WTC11 (cell line): ENCODE data around the gene PLCG2. TPM values are rescaled to one million over a fixed set of nuclear protein-coding genes. Genes with fewer than 3 reads are reported as not detected.
A peak's percentile ranks its signal among the peaks of the same experiment; 100 is the strongest.

Source experiments
- ATAC-seq: fragments of 200-7000 bp; cut with Tn5 transposase; 2 replicates; pipeline ENCODE4 v1.10.0; 2021; ENCODE audit warnings: mild to moderate bottlenecking, moderate library complexity
- CTCF ChIA-PET: fragments of 300-600 bp; sonication (Branson Sonifier 250); formaldehyde crosslinking; loops from one replicate; lab custom pipeline; 2021; ENCODE audit warnings: antibody characterized with exemption; lab: Charles Lee
- POLR2A ChIA-PET: fragments of 350-600 bp; sonication (Branson Sonifier 250); formaldehyde crosslinking; loops from one replicate; lab custom pipeline; 2021; ENCODE audit warnings: antibody characterized with exemption; lab: Charles Lee
- DNase-seq: peaks from one replicate; pipeline ENCODE4 v3.0.0; 2021; ENCODE audit warnings: low spot score
- H3K27ac Mint-ChIP-seq: 2 replicates; pipeline ENCODE4 v1.8.0; 2021; ENCODE audit warnings: mixed read lengths
- H3K27me3 Mint-ChIP-seq: 2 replicates; pipeline ENCODE4 v1.8.0; 2021; ENCODE audit warnings: low read depth, mild to moderate bottlenecking, moderate library complexity, mixed read lengths
- H3K36me3 Mint-ChIP-seq: 2 replicates; pipeline ENCODE4 v1.8.0; 2021; ENCODE audit warnings: mixed read lengths
- H3K4me1 Mint-ChIP-seq: 2 replicates; pipeline ENCODE4 v1.8.0; 2022; ENCODE audit warnings: mixed read lengths
- H3K4me3 Mint-ChIP-seq: 2 replicates; pipeline ENCODE4 v1.8.0; 2021; ENCODE audit warnings: mild to moderate bottlenecking, moderate library complexity, mixed read lengths
- H3K9me3 Mint-ChIP-seq: 2 replicates; pipeline ENCODE4 v1.8.0; 2021; ENCODE audit warnings: mixed read lengths
- CREB1 ChIP-seq: sonication (generic); formaldehyde crosslinking; IDR thresholded peaks from 2 replicates; pipeline ENCODE4 v1.8.0; 2023; ENCODE audit warnings: mild to moderate bottlenecking, missing genetic modification reagents
- ELF4 ChIP-seq: sonication (generic); formaldehyde crosslinking; IDR thresholded peaks from 2 replicates; pipeline ENCODE4 v1.8.1; 2022; ENCODE audit warnings: low read depth, mild to moderate bottlenecking, moderate library complexity, missing genetic modification reagents
- ESRRA ChIP-seq: sonication (generic); formaldehyde crosslinking; IDR thresholded peaks from 2 replicates; pipeline ENCODE4 v1.8.1; 2022; ENCODE audit warnings: mild to moderate bottlenecking, missing genetic modification reagents, borderline replicate concordance
- ETV6 ChIP-seq: sonication (generic); formaldehyde crosslinking; IDR thresholded peaks from 2 replicates; pipeline ENCODE4 v1.8.1; 2022; ENCODE audit warnings: mild to moderate bottlenecking, missing genetic modification reagents
- FOXK1 ChIP-seq: sonication (generic); formaldehyde crosslinking; IDR thresholded peaks from 2 replicates; pipeline ENCODE4 v1.8.0; 2022; ENCODE audit warnings: mild to moderate bottlenecking, moderate library complexity, missing genetic modification reagents
- GTF2I ChIP-seq: fragments of 250-450 bp; sonication (Bioruptor Pico); conservative IDR thresholded peaks from 2 replicates; pipeline ENCODE4 v1.4.0; 2021; ENCODE audit warnings: mild to moderate bottlenecking
- IRF2 ChIP-seq: sonication (generic); formaldehyde crosslinking; IDR thresholded peaks from 2 replicates; pipeline ENCODE4 v1.8.0; 2022; ENCODE audit warnings: low read depth, missing genetic modification reagents, borderline replicate concordance
- NFE2L1 ChIP-seq: sonication (generic); formaldehyde crosslinking; IDR thresholded peaks from 2 replicates; pipeline ENCODE4 v1.8.1; 2023; ENCODE audit warnings: missing genetic modification reagents
- NFYB ChIP-seq: sonication (generic); formaldehyde crosslinking; conservative IDR thresholded peaks from 2 replicates; pipeline ENCODE4 v1.8.0; 2022; ENCODE audit warnings: low read depth, missing genetic modification reagents
- NR1H2 ChIP-seq: sonication (generic); formaldehyde crosslinking; IDR thresholded peaks from 2 replicates; pipeline ENCODE4 v1.9.0; 2021; ENCODE audit warnings: mild to moderate bottlenecking, moderate library complexity, missing genetic modification reagents
- NR3C1 ChIP-seq: sonication (generic); formaldehyde crosslinking; conservative IDR thresholded peaks from 2 replicates; pipeline ENCODE4 v1.8.1; 2023; ENCODE audit warnings: low read depth, mild to moderate bottlenecking, missing genetic modification reagents
- OVOL2 ChIP-seq: fragments of 250-450 bp; sonication (Bioruptor Pico); IDR thresholded peaks from 2 replicates; pipeline ENCODE4 v1.9.0; 2021; ENCODE audit warnings: mild to moderate bottlenecking, borderline replicate concordance
- RELA ChIP-seq: sonication (generic); formaldehyde crosslinking; IDR thresholded peaks from 2 replicates; pipeline ENCODE4 v1.8.1; 2022; ENCODE audit warnings: missing genetic modification reagents, mild to moderate bottlenecking, borderline replicate concordance
- SMAD3 ChIP-seq: sonication (generic); formaldehyde crosslinking; IDR thresholded peaks from 2 replicates; pipeline ENCODE4 v1.8.0; 2022; ENCODE audit warnings: missing genetic modification reagents, mild to moderate bottlenecking, borderline replicate concordance
- SMAD4 ChIP-seq: sonication (generic); formaldehyde crosslinking; IDR thresholded peaks from 2 replicates; pipeline ENCODE4 v1.8.0; 2022; ENCODE audit warnings: mild to moderate bottlenecking, missing genetic modification reagents
- TP53 ChIP-seq: sonication (generic); formaldehyde crosslinking; IDR thresholded peaks from 2 replicates; pipeline ENCODE4 v1.8.1; 2023; ENCODE audit warnings: mild to moderate bottlenecking, missing genetic modification reagents
- ZBTB21 ChIP-seq: sonication (generic); formaldehyde crosslinking; IDR thresholded peaks from 2 replicates; pipeline ENCODE4 v1.8.1; 2023; ENCODE audit warnings: mild to moderate bottlenecking, missing genetic modification reagents, borderline replicate concordance
- ZNF416 ChIP-seq: fragments of 250-450 bp; sonication (Bioruptor Pico); IDR thresholded peaks from 2 replicates; pipeline ENCODE4 v1.9.0; 2021; ENCODE audit warnings: mild to moderate bottlenecking, inconsistent platforms
- ZNF671 ChIP-seq: fragments of 250-450 bp; sonication (Bioruptor Pico); IDR thresholded peaks from 2 replicates; pipeline ENCODE4 v1.8.0; 2021; ENCODE audit warnings: mild to moderate bottlenecking
- total RNA-seq: library from RNA; stranded (reverse); gene quantifications from 3 replicates; pipeline ENCODE4 v1.2.3, GENCODE V29; 2021
- TF ChIP-seq, protein P1 (sequence below): sonication (generic); formaldehyde crosslinking; IDR thresholded peaks from 2 replicates; pipeline ENCODE4 v1.8.1; 2023; ENCODE audit warnings: mild to moderate bottlenecking, missing genetic modification reagents, borderline replicate concordance
- TF ChIP-seq, protein P2 (sequence below): sonication (generic); formaldehyde crosslinking; IDR thresholded peaks from 2 replicates; pipeline ENCODE4 v1.8.0; 2023; ENCODE audit warnings: mild to moderate bottlenecking, missing genetic modification reagents
- TF ChIP-seq, protein P3 (sequence below): sonication (generic); formaldehyde crosslinking; IDR thresholded peaks from 2 replicates; pipeline ENCODE4 v1.8.1; 2023; ENCODE audit warnings: mild to moderate bottlenecking, missing genetic modification reagents, moderate library complexity
- TF ChIP-seq, protein P4 (sequence below): sonication (generic); formaldehyde crosslinking; IDR thresholded peaks from 2 replicates; pipeline ENCODE4 v1.8.1; 2022; ENCODE audit warnings: missing genetic modification reagents, borderline replicate concordance
- TF ChIP-seq, protein P5 (sequence below): sonication (generic); formaldehyde crosslinking; IDR thresholded peaks from 2 replicates; pipeline ENCODE4 v1.8.1; 2022; ENCODE audit warnings: mild to moderate bottlenecking, missing genetic modification reagents, moderate library complexity, borderline replicate concordance

Gene PLCG2
- total RNA-seq, 1 experiment from 2014 or later, result 7.0 TPM

DNA sequence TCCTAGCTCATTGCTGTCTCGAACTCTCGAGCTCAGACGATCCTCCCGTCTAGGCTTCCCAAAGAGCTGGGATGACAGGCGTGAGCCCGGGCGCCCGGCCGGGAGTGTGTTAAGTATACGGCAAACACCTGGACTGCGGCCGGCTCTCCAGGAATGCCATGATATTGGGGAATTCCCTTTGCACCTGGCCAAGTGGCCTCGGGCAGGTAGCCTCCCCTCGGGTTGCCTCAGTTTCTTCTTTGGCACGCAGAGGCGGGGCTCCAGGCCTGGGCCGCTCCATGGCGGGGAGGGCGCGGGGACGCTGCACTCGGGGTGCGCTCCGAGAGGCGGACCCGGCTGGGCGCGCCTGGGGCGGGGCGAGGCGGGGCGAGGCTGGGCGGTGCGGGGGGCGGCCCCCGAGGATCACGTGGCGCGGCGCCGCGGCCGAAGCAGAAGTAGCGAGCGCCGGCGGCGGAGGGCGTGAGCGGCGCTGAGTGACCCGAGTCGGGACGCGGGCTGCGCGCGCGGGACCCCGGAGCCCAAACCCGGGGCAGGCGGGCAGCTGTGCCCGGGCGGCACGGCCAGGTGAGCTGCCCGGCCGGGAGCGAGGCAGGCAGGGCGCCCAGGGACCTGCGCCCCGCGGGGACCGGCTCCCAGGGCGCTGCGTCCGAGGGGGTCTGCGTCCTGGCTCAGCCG is at the start of gene PLCG2 (continued):
- TF ChIP-seq IRF2 (no peak), RELA (no peak), FOXK1 (CRISPR knock-in tag) (no peak), GTF2I (CRISPR knock-in tag) (no peak), ZNF671 (CRISPR knock-in tag) (no peak), OVOL2 (CRISPR knock-in tag) (no peak), NR1H2 (no peak), TP53 (0 out of 2 replicates have a peak, but pooled peaks have one; percentile 83)
- TF ChIP-seq, protein P1, sequence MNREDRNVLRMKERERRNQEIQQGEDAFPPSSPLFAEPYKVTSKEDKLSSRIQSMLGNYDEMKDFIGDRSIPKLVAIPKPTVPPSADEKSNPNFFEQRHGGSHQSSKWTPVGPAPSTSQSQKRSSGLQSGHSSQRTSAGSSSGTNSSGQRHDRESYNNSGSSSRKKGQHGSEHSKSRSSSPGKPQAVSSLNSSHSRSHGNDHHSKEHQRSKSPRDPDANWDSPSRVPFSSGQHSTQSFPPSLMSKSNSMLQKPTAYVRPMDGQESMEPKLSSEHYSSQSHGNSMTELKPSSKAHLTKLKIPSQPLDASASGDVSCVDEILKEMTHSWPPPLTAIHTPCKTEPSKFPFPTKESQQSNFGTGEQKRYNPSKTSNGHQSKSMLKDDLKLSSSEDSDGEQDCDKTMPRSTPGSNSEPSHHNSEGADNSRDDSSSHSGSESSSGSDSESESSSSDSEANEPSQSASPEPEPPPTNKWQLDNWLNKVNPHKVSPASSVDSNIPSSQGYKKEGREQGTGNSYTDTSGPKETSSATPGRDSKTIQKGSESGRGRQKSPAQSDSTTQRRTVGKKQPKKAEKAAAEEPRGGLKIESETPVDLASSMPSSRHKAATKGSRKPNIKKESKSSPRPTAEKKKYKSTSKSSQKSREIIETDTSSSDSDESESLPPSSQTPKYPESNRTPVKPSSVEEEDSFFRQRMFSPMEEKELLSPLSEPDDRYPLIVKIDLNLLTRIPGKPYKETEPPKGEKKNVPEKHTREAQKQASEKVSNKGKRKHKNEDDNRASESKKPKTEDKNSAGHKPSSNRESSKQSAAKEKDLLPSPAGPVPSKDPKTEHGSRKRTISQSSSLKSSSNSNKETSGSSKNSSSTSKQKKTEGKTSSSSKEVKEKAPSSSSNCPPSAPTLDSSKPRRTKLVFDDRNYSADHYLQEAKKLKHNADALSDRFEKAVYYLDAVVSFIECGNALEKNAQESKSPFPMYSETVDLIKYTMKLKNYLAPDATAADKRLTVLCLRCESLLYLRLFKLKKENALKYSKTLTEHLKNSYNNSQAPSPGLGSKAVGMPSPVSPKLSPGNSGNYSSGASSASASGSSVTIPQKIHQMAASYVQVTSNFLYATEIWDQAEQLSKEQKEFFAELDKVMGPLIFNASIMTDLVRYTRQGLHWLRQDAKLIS (CRISPR knock-in tag), result no peak
- TF ChIP-seq, protein P2, sequence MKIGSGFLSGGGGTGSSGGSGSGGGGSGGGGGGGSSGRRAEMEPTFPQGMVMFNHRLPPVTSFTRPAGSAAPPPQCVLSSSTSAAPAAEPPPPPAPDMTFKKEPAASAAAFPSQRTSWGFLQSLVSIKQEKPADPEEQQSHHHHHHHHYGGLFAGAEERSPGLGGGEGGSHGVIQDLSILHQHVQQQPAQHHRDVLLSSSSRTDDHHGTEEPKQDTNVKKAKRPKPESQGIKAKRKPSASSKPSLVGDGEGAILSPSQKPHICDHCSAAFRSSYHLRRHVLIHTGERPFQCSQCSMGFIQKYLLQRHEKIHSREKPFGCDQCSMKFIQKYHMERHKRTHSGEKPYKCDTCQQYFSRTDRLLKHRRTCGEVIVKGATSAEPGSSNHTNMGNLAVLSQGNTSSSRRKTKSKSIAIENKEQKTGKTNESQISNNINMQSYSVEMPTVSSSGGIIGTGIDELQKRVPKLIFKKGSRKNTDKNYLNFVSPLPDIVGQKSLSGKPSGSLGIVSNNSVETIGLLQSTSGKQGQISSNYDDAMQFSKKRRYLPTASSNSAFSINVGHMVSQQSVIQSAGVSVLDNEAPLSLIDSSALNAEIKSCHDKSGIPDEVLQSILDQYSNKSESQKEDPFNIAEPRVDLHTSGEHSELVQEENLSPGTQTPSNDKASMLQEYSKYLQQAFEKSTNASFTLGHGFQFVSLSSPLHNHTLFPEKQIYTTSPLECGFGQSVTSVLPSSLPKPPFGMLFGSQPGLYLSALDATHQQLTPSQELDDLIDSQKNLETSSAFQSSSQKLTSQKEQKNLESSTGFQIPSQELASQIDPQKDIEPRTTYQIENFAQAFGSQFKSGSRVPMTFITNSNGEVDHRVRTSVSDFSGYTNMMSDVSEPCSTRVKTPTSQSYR (CRISPR knock-in tag), result no peak
- TF ChIP-seq, all 79 proteins: peak for 11

DNA sequence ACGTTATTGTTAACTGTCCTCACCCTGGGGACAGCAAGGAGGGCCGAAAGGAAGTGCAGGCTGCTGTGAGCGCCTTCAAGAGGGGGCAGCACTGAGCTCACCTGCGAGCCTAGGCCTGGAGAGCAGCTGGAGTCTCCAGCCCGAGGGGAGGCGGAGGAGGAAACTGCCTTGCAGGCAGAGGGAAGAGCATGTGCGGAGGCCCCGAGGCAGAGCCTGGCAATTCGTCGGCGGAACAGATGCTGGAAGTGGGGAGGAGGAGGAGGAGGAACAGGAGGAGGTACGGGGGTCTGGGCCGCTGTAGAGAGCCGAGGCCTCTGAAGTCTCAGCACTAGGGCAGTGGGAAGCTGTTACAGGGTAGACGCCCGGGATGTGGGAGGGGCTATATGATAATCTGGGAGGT is 49.6 kb upstream of the PLCG2 start:
- ChIA-PET CTCF (interaction anchor here (0.6 to 3.0 kb wide), 47 partner anchors 8 to 693 kb away, joined by 3 to 26 read pairs (median 4); partner anchors contain the start of genes ATMIN, GAN, MPHOSPH6 and PLCG2), POLR2A (interaction anchor here (0.7 kb wide), 2 partner anchors 415 to 635 kb away, joined by 4 read pairs; partner anchors contain the start of gene GAN)
- peak; percentile 26 for ATAC-seq
- peak; percentile 49 for DNase-seq
- peak overlapping the region; percentile 24 for H3K4me3 Mint-ChIP-seq
- peaks cover 10% of the 10 kb centered on the region; the same call in 1 of the 2 replicates for H3K9me3 Mint-ChIP-seq
- H3K27ac Mint-ChIP-seq, result peak overlapping the region; percentile 86
- H3K36me3 Mint-ChIP-seq, result peaks cover 4% of the 10 kb centered on the region
- H3K4me1 Mint-ChIP-seq, result peaks cover 39% of the 10 kb centered on the region
- H3K27me3 Mint-ChIP-seq, result no peaks in the 10 kb centered on the region
- no peak for TF ChIP-seq NFE2L1 (CRISPR knock-in tag)
- TF ChIP-seq RELA, result no peak
- no peak for TF ChIP-seq SMAD4 (CRISPR knock-in tag)
- no peak for TF ChIP-seq NR3C1 (CRISPR knock-in tag)
- no peak for TF ChIP-seq GTF2I (CRISPR knock-in tag)
- TF ChIP-seq, protein P3, sequence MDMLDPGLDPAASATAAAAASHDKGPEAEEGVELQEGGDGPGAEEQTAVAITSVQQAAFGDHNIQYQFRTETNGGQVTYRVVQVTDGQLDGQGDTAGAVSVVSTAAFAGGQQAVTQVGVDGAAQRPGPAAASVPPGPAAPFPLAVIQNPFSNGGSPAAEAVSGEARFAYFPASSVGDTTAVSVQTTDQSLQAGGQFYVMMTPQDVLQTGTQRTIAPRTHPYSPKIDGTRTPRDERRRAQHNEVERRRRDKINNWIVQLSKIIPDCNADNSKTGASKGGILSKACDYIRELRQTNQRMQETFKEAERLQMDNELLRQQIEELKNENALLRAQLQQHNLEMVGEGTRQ (CRISPR knock-in tag), result no peak
- no peak for TF ChIP-seq NFYB (CRISPR knock-in tag)
- no peak for TF ChIP-seq ETV6 (CRISPR knock-in tag)
- TF ChIP-seq ELF4, result no peak
- 0 out of 2 replicates have a peak, but pooled peaks have one; percentile 16 for TF ChIP-seq SMAD3 (CRISPR knock-in tag)
- no peak for TF ChIP-seq ESRRA (CRISPR knock-in tag)
- TF ChIP-seq ZBTB21 (CRISPR knock-in tag), result no peak
- TF ChIP-seq, protein P4, sequence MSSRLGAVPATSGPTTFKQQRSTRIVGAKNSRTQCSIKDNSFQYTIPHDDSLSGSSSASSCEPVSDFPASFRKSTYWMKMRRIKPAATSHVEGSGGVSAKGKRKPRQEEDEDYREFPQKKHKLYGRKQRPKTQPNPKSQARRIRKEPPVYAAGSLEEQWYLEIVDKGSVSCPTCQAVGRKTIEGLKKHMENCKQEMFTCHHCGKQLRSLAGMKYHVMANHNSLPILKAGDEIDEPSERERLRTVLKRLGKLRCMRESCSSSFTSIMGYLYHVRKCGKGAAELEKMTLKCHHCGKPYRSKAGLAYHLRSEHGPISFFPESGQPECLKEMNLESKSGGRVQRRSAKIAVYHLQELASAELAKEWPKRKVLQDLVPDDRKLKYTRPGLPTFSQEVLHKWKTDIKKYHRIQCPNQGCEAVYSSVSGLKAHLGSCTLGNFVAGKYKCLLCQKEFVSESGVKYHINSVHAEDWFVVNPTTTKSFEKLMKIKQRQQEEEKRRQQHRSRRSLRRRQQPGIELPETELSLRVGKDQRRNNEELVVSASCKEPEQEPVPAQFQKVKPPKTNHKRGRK (CRISPR knock-in tag), result no peak
- TF ChIP-seq, protein P5, sequence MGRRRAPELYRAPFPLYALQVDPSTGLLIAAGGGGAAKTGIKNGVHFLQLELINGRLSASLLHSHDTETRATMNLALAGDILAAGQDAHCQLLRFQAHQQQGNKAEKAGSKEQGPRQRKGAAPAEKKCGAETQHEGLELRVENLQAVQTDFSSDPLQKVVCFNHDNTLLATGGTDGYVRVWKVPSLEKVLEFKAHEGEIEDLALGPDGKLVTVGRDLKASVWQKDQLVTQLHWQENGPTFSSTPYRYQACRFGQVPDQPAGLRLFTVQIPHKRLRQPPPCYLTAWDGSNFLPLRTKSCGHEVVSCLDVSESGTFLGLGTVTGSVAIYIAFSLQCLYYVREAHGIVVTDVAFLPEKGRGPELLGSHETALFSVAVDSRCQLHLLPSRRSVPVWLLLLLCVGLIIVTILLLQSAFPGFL (CRISPR knock-in tag), result no peak
- TF ChIP-seq ZNF671 (CRISPR knock-in tag), result no peak
- TF ChIP-seq ZNF416 (CRISPR knock-in tag), result 0 out of 2 replicates have a peak, but pooled peaks have one; percentile 35
- TF ChIP-seq CREB1 (CRISPR knock-in tag), result no peak
